ENCODE measurements around the gene TMEM259. TPM values are rescaled to one million over a fixed set of nuclear protein-coding genes. Genes with fewer than 3 reads are reported as not detected.

The TMEM259 gene
- total and polyA plus RNA-seq, 2 donors (not counting 1 experiment from before 2014, with no cell fraction given) = 373 to 607 TPM

- Mint-ChIP-seq H3K9me3 (ENCODE audit: insufficient read depth) (no peaks in the 10 kb centered on the region), H3K4me1 (peaks cover 48% of the 10 kb centered on the region), H3K27ac (peak overlapping the region; percentile 32), H3K4me3 (peak overlapping the region; percentile 89), H3K27me3 (no peaks in the 10 kb centered on the region)
- Histone ChIP-seq H2AFZ (ENCODE audit: insufficient read depth, low read depth, low read length, poor library complexity, severe bottlenecking) (no peak overlapping the region), H3K27me3 (replicated peaks in 1 of 4; ENCODE audit: control extremely low read depth in 1 of 4, control insufficient read depth in 3 of 4, insufficient read depth in 4 of 4, low read length in 3 of 4) (no peaks in the 10 kb centered on the region), H3K36me3 (replicated peaks in 1 of 2; ENCODE audit: control extremely low read depth in 1 of 2, control insufficient read depth in 1 of 2, extremely low read depth in 1 of 2, insufficient read depth in 2 of 2, low read length in 1 of 2) (peaks cover 0 to 13% of the 10 kb centered on the region in 2 experiments), H3K4me1 (ENCODE audit: control insufficient read depth in 2 of 2, insufficient read depth in 2 of 2, low read length in 2 of 2) (peaks cover 41 to 65% of the 10 kb centered on the region in 2 donors), H3K27ac (ENCODE audit: low read length in 2 of 2) (peak overlapping the region in 1 of 2 donors; percentile 23), H3K9ac (ENCODE audit: low read length) (peak overlapping the region; percentile 95), H3K9me3 (ENCODE audit: control extremely low read depth in 1 of 3, control insufficient read depth in 2 of 3, insufficient read depth in 1 of 3, low read length in 2 of 3) (no peaks in the 10 kb centered on the region), H3K4me2 (replicated peaks; ENCODE audit: low read depth, low read length, poor library complexity, severe bottlenecking) (peak overlapping the region; percentile 99), H3K4me3 (ENCODE audit: control extremely low read depth in 1 of 5, extremely low read depth in 1 of 5, insufficient read depth in 1 of 5, low read depth in 2 of 5, low read length in 4 of 5) (peak overlapping the region in 4 of 5 experiments; percentile 80 to 94 (median 88)), H3K79me2 (ENCODE audit: control insufficient read depth, insufficient read depth, low read length) (peaks cover 69% of the 10 kb centered on the region), H4K20me1 (ENCODE audit: control insufficient read depth, insufficient read depth, low read length, poor library complexity, severe bottlenecking) (peaks cover 66% of the 10 kb centered on the region)
- ATAC-seq (ENCODE audit: low read depth) (no peak), DNase-seq (no peak)
- ChIA-PET CTCF (interaction anchor here (1.4 to 1.8 kb wide), 3 partner anchors 14 to 222 kb away, joined by 3 to 6 read pairs (median 4); no protein-coding TSS in a partner anchor), POLR2A (interaction anchor here (0.5 to 1.4 kb wide), 6 partner anchors 8 to 250 kb away, joined by 3 to 5 read pairs (median 4); partner anchors contain the start of genes ABCA7, ARHGAP45 and CIRBP)
- intact Hi-C loops (cut with micrococcal nuclease) = no loop called here
- TF ChIP-seq CTCF (IDR thresholded peaks at IDR 0.05) (no peak), EZH2 (IDR thresholded peaks at IDR 0.05; ENCODE audit: borderline replicate concordance, insufficient read depth, low read depth, low read length, poor library complexity, severe bottlenecking) (no peak)
- 85% methylated on average over 13 of the region's 17 CpGs for WGBS (ENCODE audit: insufficient coverage)
Measured at GRCh38 chr19:1018932-1019615, 1.8 kb downstream of the TMEM259 start.

GRCh38 chr19:1018393-1018792 is 2.5 kb downstream of the TMEM259 start:
- Histone ChIP-seq H3K79me2 (ENCODE audit: control insufficient read depth, insufficient read depth, low read length) (peaks cover 76% of the 10 kb centered on the region), H3K4me2 (replicated peaks; ENCODE audit: low read depth, low read length, poor library complexity, severe bottlenecking) (peak overlapping the region; percentile 57), H3K36me3 (replicated peaks in 1 of 2; ENCODE audit: control extremely low read depth in 1 of 2, control insufficient read depth in 1 of 2, extremely low read depth in 1 of 2, insufficient read depth in 2 of 2, low read length in 1 of 2) (peaks cover 0 to 20% of the 10 kb centered on the region in 2 experiments), H2AFZ (ENCODE audit: insufficient read depth, low read depth, low read length, poor library complexity, severe bottlenecking) (no peak overlapping the region), H3K9me3 (ENCODE audit: control extremely low read depth in 1 of 3, control insufficient read depth in 2 of 3, insufficient read depth in 1 of 3, low read length in 2 of 3) (no peaks in the 10 kb centered on the region), H3K4me3 (ENCODE audit: control extremely low read depth in 1 of 5, extremely low read depth in 1 of 5, insufficient read depth in 1 of 5, low read depth in 2 of 5, low read length in 4 of 5) (no peak overlapping the region), H3K4me1 (ENCODE audit: control insufficient read depth in 2 of 2, insufficient read depth in 2 of 2, low read length in 2 of 2) (peaks cover 41 to 65% of the 10 kb centered on the region in 2 donors), H4K20me1 (ENCODE audit: control insufficient read depth, insufficient read depth, low read length, poor library complexity, severe bottlenecking) (peaks cover 73% of the 10 kb centered on the region), H3K27me3 (replicated peaks in 1 of 4; ENCODE audit: control extremely low read depth in 1 of 4, control insufficient read depth in 3 of 4, insufficient read depth in 4 of 4, low read length in 3 of 4) (no peaks in the 10 kb centered on the region), H3K9ac (ENCODE audit: low read length) (no peak overlapping the region), H3K27ac (ENCODE audit: low read length in 2 of 2) (no peak overlapping the region)
- Mint-ChIP-seq H3K4me1 (peaks cover 51% of the 10 kb centered on the region), H3K9me3 (ENCODE audit: insufficient read depth) (no peaks in the 10 kb centered on the region), H3K27ac (no peak overlapping the region), H3K4me3 (peak overlapping the region; percentile 89), H3K27me3 (no peaks in the 10 kb centered on the region)
- TF ChIP-seq EZH2 (IDR thresholded peaks at IDR 0.05; ENCODE audit: borderline replicate concordance, insufficient read depth, low read depth, low read length, poor library complexity, severe bottlenecking) (no peak), CTCF (IDR thresholded peaks at IDR 0.05) (no peak)
- ChIA-PET CTCF (interaction anchor here (1.4 to 1.8 kb wide), 3 partner anchors 14 to 222 kb away, joined by 3 to 6 read pairs (median 4); no protein-coding TSS in a partner anchor), POLR2A (interaction anchor here (0.5 to 1.4 kb wide), 6 partner anchors 8 to 1914 kb away, joined by 3 to 7 read pairs (median 5); partner anchors contain the start of gene ABCA7)
- intact Hi-C loops (cut with micrococcal nuclease) = no loop called here
- ATAC-seq (ENCODE audit: low read depth) = no peak
- no peak for DNase-seq
- 77% methylated on average over 5 of the region's 5 CpGs for WGBS (ENCODE audit: insufficient coverage)
